ENCODE results near the gene IKBKG. TPM values are rescaled to one million over a fixed set of nuclear protein-coding genes. Genes with fewer than 3 reads are reported as not detected.
A peak's percentile ranks its signal among the peaks of the same experiment; 100 is the strongest.

The IKBKG gene
- total and polyA plus RNA-seq, 2 of the 13 experiments (the other 11 are each of a cell fraction or from before 2014, with no cell fraction given) = 30.6 to 44.3 TPM

DNA sequence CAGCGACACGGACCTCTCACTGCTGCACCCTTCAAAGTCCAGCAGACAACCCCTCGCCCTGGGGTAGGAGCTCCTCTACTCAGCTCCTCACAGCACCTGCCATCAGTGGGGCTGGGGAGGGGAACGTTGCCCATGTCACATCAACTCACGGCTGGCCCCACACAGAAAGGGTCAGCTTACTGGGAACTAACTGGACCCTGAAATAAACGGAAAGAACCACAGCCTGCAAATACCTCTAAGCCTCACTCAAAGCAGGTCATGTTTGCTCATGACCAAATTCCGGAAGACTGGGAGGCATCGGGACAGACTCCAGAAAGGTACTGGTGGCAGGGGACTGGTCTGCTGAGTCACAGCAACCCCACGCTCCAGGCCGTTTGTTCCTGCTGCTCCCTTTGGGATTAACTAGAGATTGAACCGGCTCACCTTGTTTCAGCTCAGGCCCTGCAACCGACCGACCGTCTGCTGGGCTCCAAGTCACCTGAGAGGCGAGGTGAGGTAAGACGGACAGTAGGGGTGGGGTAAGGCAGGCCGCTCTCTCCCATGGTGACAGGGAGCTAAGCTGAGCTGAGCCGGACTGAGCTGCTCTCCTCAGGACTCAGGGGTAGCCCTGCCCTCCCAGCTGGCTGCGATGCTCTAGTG lies 6.4 kb upstream of the IKBKG start (continued):
- TF ChIP-seq, protein P1, sequence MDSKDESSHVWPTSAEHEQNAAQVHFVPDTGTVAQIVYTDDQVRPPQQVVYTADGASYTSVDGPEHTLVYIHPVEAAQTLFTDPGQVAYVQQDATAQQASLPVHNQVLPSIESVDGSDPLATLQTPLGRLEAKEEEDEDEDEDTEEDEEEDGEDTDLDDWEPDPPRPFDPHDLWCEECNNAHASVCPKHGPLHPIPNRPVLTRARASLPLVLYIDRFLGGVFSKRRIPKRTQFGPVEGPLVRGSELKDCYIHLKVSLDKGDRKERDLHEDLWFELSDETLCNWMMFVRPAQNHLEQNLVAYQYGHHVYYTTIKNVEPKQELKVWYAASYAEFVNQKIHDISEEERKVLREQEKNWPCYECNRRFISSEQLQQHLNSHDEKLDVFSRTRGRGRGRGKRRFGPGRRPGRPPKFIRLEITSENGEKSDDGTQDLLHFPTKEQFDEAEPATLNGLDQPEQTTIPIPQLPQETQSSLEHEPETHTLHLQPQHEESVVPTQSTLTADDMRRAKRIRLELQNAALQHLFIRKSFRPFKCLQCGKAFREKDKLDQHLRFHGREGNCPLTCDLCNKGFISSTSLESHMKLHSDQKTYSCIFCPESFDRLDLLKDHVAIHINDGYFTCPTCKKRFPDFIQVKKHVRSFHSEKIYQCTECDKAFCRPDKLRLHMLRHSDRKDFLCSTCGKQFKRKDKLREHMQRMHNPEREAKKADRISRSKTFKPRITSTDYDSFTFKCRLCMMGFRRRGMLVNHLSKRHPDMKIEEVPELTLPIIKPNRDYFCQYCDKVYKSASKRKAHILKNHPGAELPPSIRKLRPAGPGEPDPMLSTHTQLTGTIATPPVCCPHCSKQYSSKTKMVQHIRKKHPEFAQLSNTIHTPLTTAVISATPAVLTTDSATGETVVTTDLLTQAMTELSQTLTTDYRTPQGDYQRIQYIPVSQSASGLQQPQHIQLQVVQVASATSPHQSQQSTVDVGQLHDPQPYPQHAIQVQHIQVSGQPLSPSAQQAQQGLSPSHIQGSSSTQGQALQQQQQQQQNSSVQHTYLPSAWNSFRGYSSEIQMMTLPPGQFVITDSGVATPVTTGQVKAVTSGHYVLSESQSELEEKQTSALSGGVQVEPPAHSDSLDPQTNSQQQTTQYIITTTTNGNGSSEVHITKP (CRISPR knock-in tag; IDR thresholded peaks at IDR 0.05; ENCODE audit: low read depth) = 0 out of 2 replicates have a peak, but pooled peaks have one; percentile 49
- no peak for TF ChIP-seq ZNF549 (CRISPR knock-in tag; IDR thresholded peaks at IDR 0.05)
- TF ChIP-seq SOX13 (IDR thresholded peaks at IDR 0.05) = no peak
- TF ChIP-seq SOX13 (CRISPR knock-in tag; conservative IDR thresholded peaks at IDR 0.05 in 1 of 2, IDR thresholded peaks at IDR 0.05 in 1 of 2) = peak in 1 of 2 experiments; percentile 24; a peak in 1 of 4 replicates
- peak; percentile 73; the same call in 1 of the 2 replicates for TF ChIP-seq SKIL (CRISPR knock-in tag; IDR thresholded peaks at IDR 0.05; ENCODE audit: borderline replicate concordance)
- no peak for TF ChIP-seq HOMEZ (CRISPR knock-in tag; IDR thresholded peaks at IDR 0.05; ENCODE audit: low read depth)
- TF ChIP-seq RXRB (CRISPR knock-in tag; IDR thresholded peaks at IDR 0.05; ENCODE audit: borderline replicate concordance) = 0 out of 2 replicates have a peak, but pooled peaks have one; percentile 43
- TF ChIP-seq ZNF17 (CRISPR knock-in tag; IDR thresholded peaks at IDR 0.05) = no peak
- no peak for TF ChIP-seq ZBTB8A (CRISPR knock-in tag; IDR thresholded peaks at IDR 0.05; ENCODE audit: borderline replicate concordance, low read depth)
- TF ChIP-seq HHEX (CRISPR knock-in tag; IDR thresholded peaks at IDR 0.05) = no peak
- TF ChIP-seq, protein P2, sequence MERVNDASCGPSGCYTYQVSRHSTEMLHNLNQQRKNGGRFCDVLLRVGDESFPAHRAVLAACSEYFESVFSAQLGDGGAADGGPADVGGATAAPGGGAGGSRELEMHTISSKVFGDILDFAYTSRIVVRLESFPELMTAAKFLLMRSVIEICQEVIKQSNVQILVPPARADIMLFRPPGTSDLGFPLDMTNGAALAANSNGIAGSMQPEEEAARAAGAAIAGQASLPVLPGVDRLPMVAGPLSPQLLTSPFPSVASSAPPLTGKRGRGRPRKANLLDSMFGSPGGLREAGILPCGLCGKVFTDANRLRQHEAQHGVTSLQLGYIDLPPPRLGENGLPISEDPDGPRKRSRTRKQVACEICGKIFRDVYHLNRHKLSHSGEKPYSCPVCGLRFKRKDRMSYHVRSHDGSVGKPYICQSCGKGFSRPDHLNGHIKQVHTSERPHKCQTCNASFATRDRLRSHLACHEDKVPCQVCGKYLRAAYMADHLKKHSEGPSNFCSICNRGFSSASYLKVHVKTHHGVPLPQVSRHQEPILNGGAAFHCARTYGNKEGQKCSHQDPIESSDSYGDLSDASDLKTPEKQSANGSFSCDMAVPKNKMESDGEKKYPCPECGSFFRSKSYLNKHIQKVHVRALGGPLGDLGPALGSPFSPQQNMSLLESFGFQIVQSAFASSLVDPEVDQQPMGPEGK (CRISPR knock-in tag; IDR thresholded peaks at IDR 0.05) = peak; percentile 67
- no peak for TF ChIP-seq RAD21 (CRISPR knock-in tag; IDR thresholded peaks at IDR 0.05)
- TF ChIP-seq POLR2AphosphoS5 (IDR thresholded peaks at IDR 0.05; ENCODE audit: low read depth, low read length) = peak; percentile 64
- peak; percentile 87 for TF ChIP-seq SAP130 (CRISPR knock-in tag; IDR thresholded peaks at IDR 0.05; ENCODE audit: low read depth)
- TF ChIP-seq, protein P3, sequence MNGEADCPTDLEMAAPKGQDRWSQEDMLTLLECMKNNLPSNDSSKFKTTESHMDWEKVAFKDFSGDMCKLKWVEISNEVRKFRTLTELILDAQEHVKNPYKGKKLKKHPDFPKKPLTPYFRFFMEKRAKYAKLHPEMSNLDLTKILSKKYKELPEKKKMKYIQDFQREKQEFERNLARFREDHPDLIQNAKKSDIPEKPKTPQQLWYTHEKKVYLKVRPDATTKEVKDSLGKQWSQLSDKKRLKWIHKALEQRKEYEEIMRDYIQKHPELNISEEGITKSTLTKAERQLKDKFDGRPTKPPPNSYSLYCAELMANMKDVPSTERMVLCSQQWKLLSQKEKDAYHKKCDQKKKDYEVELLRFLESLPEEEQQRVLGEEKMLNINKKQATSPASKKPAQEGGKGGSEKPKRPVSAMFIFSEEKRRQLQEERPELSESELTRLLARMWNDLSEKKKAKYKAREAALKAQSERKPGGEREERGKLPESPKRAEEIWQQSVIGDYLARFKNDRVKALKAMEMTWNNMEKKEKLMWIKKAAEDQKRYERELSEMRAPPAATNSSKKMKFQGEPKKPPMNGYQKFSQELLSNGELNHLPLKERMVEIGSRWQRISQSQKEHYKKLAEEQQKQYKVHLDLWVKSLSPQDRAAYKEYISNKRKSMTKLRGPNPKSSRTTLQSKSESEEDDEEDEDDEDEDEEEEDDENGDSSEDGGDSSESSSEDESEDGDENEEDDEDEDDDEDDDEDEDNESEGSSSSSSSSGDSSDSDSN (CRISPR knock-in tag; IDR thresholded peaks at IDR 0.05) = peak; percentile 42; the same call in 1 of the 2 replicates
- TF ChIP-seq FOSL2 (CRISPR knock-in tag; IDR thresholded peaks at IDR 0.05) = peak; percentile 85
- TF ChIP-seq ADNP (CRISPR knock-in tag; IDR thresholded peaks at IDR 0.05) = no peak
- TF ChIP-seq NFIC (IDR thresholded peaks at IDR 0.05; ENCODE audit: low read length) = no peak
